GM12873 (cell line): Measurements from ENCODE around the gene ZNF181.

Experiments used
- CTCF ChIP-seq: IDR thresholded peaks from 2 replicates; pipeline ENCODE4 v1.5.1; 2012; ENCODE audit warnings: low read depth, mild to moderate bottlenecking, moderate library complexity, low read length, control low read depth; ENCODE audit not compliant: insufficient read depth; ENCODE audit errors: missing control alignments

The ZNF181 gene

DNA sequence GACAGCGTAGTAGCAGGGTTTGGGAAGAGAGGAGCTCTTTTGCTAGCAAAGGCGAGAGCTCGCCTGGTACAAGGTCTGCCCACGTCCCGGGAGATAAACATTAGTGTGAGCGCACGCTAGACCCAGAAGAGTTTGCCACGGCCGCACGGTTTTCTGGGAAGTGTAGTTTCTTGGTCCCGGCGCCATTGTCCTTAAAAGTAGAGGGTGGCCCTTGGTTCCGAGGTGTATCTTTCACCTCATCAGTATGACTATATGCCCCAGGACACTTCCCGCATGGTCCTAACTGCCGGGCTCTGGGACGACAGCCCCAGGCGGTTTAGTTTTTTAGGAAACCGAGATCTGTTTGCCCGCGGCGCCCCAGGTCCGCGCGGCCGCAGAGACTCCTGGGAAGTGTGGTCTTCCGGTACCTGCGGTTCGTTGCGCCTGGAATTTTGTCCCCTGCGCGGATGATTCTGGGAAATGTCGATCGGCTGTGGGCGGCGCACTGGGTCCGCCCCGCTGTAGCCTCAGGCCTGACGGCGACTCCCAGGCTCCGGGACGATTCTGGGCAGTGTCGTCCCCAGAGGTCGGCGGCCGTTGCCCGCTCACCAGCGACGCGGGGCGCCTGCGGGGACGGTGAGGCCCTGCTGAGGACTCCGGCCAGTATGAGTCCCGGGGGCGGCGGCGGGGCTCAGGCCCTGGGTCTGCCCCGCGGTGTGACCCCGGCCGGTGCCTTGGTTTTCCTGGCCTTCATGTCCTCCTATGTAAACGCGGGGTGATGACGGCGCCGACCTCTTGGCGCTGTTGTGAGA, at the start of gene ZNF181:
TSS of gene ZNF181 (plus strand) at position 498 of the 791 bp plus-strand sequence. CDS start 795 bp downstream, outside the sequence.
- TF ChIP-seq CTCF: no peak

DNA sequence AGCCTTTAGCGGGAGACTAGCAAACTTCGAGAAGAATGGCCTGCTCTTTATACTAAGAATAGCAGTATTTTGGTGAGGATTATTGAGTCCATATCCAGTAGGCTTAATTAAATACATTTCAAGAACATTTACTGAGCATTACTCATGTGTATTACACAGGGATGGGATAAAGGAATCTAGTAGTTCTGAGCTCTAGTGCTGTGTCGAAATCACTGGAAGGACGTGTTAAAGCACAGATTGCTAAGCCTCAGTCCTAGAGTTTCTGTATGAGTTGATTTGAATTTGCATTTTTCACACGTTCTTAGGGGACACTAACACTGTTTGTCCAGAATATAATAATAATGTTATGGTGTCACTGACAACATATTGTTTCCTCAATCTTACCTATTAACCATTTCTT, 47.6 kb upstream of the ZNF181 start:
- no peak for TF ChIP-seq CTCF

- no peak for TF ChIP-seq CTCF
These were observed 46.7 kb upstream of the ZNF181 start for GRCh38 chr19:34687348-34687747.

GRCh38 chr19:34688592-34688991, 45.5 kb upstream of the ZNF181 start:
- TF ChIP-seq CTCF: no peak

DNA sequence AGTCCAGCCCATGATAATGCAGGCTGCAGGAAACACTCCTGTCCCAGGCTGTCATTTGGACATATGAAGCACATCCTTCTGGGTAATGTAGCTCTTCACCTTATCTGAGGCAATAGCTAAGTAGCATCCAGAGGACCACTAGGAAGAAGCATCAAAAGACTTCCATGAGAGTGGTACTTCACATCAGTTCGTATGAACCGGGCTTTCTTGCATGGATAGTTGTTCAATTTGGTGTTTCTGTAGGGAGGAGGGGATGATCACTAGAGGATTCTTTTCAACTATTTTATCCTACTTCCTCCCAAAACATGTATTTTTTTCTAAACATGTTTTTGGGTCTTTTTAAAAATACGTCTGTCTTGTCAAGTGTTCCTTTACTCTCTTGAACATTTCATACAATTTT, 43.7 kb upstream of the ZNF181 start:
- no peak for TF ChIP-seq CTCF

- no peak for TF ChIP-seq CTCF
These were observed 41.5 kb upstream of the ZNF181 start for GRCh38 chr19:34692549-34692948.

- TF ChIP-seq CTCF: no peak
These were observed 26.4 kb upstream of the ZNF181 start for GRCh38 chr19:34707661-34708060.
